HG03095 (cell line): ENCODE data around the gene SFXN3.
A peak's percentile ranks its signal among the peaks of the same experiment; 100 is the strongest.
"Not testable (repeated sequence)": the region's sequence is repeated elsewhere in the genome, so short reads cannot be mapped to it uniquely, and the experiment has no call there.

Experiments
- ATAC-seq: cut with Tn5 transposase; IDR thresholded peaks from one replicate; pipeline ENCODE4 v1.9.1; 2021; ENCODE audit warnings: moderate library complexity; ENCODE audit not compliant: unreplicated experiment

SFXN3 gene

GRCh38 chr10:101034404-101034803 is 3.4 kb downstream of the SFXN3 start:
- ATAC-seq: not testable (repeated sequence)

DNA sequence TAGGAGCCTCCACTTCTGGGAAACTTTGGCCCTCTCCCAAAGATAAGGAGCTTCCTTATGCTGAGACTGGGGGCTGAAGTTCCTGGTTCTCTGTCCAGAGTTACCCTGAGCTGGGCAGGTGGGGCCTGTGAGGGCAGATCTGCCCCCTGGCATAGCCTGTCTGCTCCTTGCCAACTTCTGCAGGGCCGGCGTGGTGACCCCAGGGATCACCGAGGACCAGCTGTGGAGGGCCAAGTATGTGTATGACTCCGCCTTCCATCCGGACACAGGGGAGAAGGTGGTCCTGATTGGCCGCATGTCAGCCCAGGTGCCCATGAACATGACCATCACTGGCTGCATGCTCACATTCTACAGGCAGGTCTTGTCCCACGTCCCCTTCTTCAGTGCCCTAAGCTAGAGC is 4.3 kb downstream of the SFXN3 start:
- no peak for ATAC-seq

DNA sequence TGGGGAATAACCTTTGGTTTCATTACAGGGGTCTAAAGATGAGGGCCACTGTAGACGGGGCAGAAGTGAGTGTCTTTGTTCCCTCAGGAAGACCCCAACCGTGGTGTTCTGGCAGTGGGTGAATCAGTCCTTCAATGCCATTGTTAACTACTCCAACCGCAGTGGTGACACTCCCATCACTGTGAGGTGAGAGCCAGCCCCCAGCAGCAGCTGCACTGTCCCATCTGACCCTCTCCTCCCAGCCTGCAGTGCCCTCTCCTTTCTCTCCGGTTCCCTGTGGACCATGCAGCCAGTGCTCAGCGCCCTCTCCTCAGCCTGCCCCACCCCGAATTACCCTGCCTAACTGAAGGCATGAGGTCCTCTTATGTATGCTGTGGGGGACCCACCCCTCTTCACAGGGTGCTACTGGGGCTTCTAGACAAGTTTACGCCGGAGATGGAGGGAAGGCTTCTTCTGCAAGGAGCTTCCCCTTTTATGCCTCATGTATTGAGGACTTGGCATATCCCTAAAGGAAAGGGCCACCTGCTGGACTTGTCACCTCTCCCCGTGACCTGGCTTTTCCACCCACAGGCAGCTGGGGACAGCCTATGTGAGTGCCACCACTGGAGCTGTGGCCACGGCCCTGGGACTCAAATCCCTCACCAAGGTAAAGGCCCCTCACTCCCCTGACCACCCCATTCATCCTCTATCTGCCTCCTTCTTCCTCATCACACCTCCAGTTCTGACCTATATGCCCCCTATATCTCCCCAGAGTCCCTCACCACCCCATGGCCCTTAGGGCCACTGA is 5.1 kb downstream of the SFXN3 start:
- ATAC-seq: no peak

DNA sequence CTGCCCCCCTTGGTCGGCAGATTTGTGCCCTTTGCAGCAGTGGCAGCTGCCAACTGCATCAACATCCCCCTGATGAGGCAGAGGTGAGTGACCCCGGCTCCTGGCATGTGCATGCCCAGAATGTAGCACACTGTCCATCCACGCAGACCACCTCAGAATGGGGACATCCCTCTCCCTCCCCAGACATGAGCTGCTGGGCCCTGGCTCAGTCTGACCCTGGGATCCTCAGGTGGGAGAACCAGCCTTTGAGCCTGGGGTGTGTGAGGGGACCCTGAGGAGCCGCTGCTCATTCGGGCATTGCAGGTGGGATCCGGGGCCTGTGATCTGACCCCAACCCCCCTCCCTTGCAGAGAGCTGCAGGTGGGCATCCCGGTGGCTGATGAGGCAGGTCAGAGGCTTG is 5.7 kb downstream of the SFXN3 start:
- ATAC-seq: no peak

DNA sequence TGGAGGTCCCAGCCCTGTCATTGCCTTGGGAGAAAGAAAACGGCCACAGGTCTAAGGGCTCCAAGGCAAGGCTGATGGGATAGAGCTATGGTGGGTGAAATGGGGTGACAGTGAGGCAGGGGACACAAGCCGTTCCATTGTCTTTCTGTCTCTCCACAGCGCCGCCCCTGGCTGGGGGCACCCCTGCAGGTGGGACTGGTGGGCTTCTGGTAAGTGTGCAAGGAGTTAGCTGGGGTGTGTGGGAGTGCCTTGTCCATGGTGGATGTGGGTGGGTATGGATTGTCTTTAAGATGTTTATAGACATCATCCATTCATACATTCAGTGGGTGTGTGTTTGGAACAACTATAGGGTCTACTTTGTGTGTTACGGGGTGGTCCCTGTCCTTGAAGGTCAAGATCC is 7.5 kb downstream of the SFXN3 start:
- ATAC-seq: no peak

DNA sequence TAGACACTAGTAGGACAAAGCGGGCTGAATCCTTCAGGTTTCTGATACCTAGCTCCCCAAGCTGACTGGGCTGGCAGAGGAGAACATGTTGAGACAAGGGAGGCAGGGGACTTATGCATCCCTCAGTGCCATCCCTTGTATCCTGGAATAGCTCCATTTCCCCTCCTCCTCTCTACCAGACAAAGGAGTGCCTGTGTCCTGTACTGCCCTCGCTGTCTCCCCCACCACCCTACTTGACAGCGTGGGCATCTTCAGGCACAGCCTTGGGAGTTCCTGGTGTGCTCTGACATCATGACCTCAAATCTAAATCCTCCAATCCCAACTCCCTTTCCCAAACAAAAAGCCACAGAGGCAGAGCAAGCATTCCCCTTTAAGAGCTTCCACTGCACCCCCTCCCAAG is 9.0 kb downstream of the SFXN3 start:
- no peak for ATAC-seq

GRCh38 chr10:101040851-101041250 is 9.8 kb downstream of the SFXN3 start:
- no peak for ATAC-seq

DNA sequence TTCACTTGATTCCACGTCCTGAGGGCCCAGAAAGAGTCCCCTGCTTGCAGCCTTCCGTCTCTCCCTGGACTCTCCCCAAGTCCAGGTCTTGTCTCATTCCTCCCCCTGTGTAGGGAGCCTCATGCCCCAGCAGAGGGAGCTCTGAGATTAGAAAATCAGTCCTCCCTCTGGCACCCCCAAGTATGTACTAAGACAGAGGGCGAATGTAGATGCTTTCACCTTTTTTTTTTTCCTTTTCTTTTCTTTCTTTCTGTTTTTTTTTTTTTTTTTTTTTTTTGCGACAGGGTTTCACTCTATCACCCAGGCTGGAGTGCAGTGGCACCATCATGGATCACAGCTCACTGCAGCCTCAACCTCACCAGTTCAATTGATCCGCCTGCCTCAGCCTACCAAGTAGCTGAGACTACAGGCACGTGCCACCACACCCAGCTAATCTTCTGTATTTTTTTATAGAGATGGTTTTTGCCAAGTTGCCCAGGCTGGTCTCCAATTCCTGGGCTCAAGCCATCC is 10.3 kb downstream of the SFXN3 start:
- no peak for ATAC-seq

- no peak for ATAC-seq
Measured at GRCh38 chr10:101042118-101042517, 11.1 kb downstream of the SFXN3 start.

DNA sequence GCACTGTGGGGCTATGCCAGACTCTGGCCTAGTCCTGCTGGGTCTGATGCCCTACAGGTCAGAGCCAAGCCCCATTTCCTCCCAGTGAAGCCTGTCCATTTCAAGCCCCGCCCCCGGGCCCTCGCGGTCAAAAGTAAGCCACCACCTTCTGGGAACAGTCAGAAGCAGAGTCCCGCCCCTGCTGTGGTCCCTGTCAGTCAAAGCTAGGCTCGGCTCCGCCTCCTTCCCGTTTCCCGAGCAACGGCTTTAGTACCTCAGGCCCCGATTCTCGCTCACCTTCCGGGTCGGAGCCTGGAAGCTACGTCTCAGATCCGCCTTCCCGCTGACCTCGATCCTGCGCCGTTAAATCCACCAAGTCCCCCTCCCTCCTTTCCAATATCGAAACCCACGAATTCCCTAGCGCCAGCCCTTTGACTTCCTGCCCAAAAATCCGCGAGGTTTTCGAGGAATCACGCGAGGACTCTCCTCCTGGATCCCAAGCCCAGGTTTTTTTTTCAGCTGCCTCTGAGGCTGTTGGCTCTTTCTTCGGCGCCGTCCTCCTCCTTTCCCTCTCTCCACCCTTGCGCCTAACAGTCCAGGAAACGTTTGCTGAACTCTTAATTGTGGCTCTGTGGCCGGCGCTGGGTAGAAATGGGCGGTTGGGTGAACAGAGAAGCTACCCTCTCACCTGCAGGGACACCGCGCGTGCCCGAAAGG is 11.8 kb downstream of the SFXN3 start:
- peak; percentile 97 for ATAC-seq

DNA sequence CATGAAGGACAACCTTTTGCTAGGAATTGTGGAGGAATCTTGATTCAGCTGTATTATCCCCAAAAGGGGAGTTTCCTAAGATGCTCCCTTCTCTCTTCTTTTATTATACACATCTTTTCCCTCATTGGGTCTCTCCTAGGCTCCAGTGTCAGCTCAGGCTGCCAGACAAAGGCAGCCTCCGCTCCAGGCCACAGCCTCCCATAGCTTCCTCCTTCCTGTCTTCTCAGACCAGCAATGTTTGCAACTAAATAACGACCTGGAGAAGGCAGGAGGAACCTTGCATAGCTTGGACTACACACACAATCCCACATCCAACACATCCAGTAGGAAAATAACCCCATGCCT is 12.3 kb downstream of the SFXN3 start:
- ATAC-seq: no peak

DNA sequence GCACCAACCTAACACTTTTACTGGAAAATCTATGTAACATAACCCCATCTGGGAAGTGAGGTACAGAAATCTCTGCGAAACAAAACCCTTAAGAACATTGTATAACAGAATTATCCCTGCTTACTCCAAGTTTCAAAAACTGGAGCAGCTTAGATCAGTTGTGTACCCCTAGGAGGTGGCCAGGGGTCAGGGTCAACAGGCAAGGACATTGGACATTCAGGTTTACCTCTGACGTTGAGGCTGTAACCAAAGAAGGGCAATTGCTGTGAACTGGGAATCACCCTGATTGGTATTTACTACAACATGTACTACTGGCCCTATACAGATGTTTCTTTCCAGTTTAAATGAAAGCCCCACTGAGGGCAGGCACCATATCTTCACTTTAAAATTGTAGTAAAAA is 13.1 kb downstream of the SFXN3 start:
- ATAC-seq: no peak

- no peak for ATAC-seq
Measured at GRCh38 chr10:101046332-101047238, 15.6 kb downstream of the SFXN3 start.

- no peak for ATAC-seq
Measured at GRCh38 chr10:101047268-101047667, 16.2 kb downstream of the SFXN3 start.

DNA sequence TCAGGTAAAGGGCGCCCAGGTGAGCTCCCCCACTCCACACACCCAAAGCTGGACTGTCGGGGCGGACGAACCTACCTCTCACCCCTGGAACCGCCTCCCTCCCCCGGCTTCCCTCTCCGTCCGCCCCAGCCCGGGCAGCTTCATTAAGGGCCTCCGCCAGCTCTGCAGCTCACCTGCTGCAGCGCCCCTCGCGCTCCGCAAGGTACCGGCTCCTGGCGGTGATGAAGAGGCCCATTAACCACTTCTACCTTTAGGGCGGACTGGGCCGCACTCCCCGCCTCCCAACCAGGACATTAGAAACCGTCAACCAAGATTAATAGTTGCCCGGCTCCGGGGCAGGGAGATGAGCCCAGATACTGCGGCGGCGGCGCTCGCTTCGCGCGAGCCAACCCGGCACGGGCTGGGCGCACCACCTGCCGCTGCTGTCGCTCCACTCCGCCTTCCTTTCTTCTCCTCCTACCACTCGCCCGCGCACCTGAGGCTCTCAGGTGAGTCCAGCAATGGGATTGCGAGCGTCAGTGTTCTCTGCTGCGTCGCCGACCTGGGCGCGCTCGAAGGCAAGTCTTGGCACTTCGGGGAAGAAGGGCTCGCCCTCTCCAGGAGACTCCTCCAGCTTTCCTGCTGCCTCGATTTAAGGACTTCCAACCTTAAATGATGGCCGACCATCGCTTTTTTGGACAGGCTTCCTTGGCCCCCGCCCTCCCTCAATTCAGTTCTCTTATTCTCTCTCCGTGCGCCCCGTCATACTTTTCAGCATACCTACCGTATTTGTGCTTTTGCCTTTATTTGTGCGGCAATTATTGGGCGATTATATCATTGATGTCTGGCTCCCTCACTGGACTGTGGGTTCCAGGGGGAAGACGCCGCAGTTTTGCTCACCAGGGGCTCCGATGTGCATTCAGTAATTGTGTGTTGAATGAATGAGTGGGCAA is 17.2 kb downstream of the SFXN3 start:
- ATAC-seq: no peak

DNA sequence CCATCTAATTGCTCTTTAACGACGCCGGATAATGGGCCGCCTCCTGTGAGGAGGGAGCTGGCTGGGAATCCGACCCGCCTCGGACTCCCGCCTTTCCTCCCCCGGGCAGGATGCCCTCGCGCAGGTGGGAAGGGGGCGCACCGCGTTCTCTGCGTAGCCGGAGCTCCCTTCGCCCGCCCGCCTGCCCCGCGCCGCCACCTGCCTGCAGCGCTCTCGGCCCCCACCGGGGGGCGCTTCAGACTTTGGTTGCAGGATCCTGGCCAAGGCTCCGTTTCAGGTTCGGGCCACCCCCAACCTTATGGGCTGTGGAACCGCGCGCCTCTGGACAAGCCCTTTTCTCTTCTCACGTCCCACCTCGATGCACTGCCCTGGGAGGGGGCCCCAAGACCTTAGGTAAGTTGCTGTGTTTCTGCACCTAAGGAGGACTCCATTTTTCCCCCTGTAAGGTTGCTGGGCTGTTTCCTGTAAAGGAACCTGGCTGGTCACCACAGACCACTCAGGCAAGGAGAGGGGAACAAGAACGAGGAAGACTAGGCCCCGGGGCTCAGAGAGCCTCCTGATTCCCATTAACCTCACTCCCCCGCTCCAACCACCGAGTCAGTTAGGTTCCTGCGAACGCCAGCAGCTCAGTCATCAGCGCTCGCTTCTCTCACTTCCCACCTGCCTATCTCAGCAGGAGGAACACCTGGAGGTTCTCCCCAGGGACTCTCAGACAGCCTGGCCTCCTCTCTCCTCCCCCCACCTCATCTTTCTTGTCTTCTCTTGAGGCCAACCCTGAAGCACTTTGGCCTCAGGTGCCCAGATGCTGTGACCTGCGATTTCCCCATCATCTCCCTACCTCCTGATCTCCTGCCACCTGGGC is 19.4 kb downstream of the SFXN3 start:
- peak; percentile 52 for ATAC-seq

DNA sequence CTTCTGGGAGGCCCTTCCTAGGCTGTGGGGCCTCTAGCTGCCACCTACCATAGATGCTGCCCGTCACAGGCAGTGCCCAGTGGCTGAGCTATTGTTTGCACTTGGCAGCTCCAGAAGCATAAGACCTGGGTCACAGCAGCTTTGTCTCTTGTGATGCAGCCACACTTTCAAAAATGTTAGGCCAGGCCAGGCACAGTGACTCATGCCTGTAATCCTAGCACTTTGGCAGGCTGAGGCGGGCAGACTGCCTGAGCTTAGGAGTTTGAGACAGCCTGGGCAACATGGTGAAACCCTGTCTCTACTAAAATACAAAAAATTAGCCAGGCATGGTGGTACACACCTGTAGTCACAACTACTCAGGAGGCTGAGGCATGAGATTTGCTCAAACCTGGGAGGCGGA is 21.3 kb downstream of the SFXN3 start:
- ATAC-seq: no peak

DNA sequence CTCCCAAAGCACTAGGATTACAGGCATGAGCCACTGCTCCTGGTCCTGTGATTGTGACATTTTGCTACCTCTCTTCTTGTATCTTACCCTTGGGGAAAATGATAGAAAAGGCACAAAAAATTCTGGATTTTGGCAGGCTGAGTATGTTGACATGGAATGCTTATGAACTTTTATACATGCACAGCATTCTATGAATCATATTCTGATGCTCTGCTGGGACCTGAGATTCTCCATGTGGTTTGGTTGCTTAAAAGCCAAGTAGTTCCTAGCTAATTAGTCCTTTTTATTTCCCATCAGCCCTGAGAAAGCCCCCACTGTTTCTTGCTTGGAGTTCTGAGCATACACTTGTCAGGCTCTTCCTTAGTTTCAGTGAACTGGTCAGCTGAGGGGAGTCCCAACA is 22.5 kb downstream of the SFXN3 start:
- no peak for ATAC-seq

- no peak for ATAC-seq
Measured at GRCh38 chr10:101054351-101054750, 23.3 kb downstream of the SFXN3 start.
